Measurements from ENCODE around the gene SYVN1.
A peak's percentile ranks its signal among the peaks of the same experiment; 100 is the strongest.
"Not testable (repeated sequence)": the region's sequence is repeated elsewhere in the genome, so short reads cannot be mapped to it uniquely, and the experiment has no call there.

The SYVN1 gene

DNA sequence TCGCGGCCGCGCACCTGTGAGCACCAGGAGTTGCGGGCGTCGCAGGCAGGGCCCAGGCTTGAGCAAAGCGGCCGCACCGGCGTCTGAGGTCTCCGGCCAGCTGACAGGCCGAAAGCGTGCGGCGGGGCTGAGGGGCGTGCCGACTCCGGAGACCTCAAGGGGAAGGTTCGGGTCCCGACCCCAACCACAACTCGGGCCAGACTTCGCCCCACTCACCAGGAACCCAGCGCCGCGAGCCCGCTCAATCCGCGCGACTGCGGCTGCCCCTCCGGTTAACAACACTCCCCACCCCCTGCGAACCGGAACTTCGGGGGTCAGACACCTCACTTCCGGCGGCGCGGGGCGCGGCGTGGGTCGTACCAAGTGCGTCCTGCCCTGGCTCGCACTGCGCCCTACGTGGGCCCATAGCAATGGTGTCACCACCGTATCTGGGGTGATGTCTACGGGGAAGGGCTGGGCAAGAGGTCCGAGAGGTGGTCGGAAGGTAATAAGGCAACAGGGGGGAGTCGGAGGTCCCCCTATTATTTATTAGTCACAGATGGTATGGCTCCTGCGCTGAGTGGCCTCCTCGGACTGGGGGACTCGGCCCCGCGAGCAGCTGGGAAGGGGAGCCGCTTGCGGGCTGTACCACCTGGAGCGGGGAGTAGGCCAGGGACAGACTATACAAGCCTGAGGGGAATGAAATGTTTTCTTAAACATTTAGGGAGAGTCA, at the start of gene SYVN1:
SYVN1 (minus strand) TSS at position 280 of the 712 bp plus-strand sequence. CDS start 918 bp downstream, outside the sequence.
- peak; percentile 95 for DNase-seq

DNA sequence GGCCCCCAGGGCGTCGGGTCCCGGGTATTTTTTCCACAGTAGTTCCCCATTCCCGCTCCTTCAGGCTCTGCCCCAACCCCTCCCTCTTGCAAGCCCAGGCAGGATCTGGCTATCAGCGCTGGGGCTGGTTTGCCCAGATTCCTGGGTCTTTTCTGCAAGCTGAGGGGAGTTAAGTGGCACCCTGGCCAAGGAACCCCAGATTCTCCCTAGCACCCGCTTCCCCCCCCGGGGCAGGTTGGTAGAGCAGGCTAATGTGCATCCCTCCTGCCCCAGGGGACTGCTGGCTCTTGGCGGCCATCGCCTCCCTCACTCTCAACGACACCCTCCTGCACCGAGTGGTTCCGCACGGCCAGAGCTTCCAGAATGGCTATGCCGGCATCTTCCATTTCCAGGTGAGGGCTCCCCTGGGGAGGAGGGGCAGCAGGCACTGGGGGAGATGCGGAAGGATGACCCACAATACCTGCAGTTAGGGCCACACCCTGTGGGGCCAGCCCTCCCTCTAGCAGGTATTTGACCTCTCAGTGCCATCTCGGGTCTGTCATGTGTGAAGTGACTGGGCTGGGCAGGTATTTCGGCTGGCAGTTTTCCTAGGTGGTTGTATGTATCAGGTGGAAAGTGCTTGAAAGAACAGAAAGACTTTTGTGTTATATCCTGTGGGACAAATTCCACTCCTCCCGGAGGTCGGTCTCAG, 49.0 kb upstream of the SYVN1 start:
- no peak for DNase-seq

DNA sequence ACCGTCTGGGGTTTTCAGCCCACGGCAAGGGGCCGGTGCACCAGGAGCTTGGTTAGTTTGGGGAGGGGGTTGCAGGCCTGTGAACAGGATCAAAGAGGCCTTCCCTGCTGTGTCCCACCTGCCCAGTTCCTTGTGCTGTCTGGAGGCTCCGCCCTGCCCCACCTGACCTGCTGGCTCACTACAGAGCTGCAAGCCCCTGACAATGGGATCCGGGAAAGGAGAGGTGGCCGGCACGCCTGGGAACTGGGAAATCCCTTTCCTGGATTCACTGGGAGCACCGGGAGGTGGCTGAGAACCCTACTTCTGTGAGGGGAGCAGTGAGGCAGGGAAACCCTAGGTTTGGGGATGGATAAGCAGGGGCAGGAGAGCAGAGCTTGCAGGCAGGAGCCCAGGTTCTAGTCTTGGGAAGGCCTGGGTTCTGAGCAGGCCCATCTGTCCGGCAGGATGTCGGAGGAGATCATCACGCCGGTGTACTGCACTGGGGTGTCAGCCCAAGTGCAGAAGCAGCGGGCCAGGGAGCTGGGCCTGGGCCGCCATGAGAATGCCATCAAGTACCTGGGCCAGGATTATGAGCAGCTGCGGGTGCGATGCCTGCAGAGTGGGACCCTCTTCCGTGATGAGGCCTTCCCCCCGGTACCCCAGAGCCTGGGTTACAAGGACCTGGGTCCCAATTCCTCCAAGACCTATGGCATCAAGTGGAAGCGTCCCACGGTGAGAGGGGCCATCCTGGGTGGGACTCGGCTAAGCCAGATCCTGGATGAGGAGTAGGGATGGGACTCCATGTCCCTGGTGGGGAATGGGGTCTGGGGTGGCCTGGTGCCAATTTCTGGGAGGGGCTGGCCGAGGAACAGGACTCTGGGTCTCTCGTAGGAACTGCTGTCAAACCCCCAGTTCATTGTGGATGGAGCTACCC, 48.2 kb upstream of the SYVN1 start:
- peak; percentile 46 for DNase-seq

DNA sequence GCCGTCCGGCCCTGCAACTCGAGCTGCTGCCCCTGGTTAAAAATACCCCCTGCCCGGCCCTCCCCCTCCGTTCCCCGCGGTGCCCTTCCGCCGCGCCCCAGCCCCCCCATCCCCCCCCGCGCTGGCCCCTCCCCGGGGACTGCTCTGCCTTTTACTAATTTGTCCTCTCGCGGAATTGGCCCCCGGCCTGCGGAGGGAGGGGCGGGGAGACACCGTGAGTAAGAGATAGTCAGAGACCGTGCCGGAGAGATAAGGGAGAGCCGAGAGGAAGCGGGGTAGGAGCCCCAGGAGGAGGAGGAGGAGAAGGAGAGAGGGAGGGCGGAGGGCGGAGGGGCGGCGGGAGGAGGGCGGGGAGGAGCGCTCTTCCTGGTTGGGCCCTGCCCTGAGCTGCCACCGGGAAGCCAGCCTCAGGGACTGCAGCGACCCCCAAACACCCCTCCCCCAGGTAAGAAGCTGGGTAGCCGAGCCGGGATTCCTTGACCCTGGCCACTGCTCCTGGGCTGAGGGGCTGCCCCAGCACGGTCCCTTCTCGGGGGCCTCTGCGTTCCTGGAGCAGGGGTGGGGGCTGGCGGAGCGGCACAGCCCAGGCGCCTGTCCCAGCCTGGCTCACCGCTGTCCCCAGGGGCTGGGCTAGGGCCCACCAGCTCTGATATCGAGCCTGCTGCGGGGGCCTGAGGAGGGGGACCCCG, 47.4 kb upstream of the SYVN1 start, which contains the start of gene CAPN1:
CAPN1 (plus strand) TSS at position 360 of the 689 bp plus-strand sequence. CDS start 774 bp downstream, outside the sequence.
- peak; percentile 99 for DNase-seq

DNA sequence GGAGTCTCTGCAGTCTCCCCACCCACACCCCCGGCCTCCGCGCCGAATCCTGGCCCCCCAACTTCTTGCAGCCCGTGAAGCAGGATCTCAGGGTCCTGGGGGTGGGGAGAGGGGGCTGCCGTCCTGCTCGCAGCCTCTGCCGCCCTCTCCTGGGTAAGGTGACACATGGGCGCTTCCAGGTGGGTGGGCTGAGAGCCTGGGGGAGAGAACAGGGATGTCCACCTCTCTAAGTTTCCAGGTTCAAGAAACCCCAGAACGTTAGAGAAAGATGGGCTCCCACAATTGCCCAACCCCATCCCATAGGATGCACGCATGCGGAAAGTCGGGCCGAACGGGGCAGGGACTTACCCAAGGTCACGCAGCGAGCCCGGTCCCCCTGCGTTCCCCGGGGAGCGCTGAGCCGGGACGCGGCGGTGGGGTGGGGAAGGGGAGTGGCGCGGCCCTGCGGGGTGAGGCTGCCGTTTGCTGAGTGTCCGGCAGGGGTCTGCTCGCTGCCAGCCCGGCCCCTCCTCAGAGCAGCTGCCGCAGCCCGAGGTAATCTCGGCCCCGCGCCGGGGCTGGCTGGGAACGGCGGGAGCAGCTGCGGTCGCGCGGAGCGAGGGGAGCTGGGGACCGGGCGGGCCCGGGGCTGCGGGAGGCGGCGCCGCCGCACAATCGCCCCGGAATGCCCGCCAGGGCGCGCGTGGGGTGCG, 46.7 kb upstream of the SYVN1 start:
- peak; percentile 88 for DNase-seq

DNA sequence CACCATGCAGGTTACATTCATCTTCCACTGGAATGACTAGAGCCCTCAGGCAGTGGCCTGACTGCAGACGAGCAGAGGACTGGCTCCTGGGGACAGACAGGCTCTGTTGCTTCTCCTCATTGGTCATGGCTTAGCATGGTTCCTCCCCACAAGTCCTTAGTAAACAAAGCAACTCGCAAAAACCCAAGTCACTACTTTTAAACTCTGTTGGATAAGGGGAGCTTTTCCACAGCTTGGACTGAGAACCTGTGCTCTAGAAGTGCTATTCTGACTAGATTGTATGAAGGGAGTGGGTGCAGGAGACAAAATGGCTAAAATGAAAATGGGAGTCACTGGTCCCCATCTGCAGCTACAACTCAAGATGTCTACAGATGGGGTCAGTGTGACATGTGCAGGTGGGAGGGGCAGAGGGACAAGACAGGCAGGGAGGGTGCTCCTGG, 40.3 kb upstream of the SYVN1 start:
- not testable (repeated sequence) for DNase-seq

DNA sequence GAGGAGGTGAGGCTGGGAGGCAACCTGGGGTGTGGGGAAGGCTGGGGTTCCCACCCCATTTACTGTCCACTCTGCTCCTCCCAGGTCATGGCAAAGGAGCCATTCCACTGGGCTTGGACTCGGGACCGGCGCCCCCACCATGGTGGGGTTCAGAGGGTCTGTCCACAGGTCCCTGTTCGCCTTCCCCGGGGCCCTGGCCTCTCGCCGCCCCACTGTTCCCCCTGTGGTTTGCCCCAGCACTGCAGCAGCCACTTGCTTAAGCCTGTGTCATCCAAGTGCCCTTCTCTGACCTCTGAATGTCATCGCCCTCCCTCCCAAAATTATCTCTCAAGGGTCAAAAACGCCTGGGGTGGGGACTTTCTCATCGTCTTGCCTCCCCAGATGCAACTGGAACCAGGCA, 38.3 kb upstream of the SYVN1 start:
- no peak for DNase-seq

DNA sequence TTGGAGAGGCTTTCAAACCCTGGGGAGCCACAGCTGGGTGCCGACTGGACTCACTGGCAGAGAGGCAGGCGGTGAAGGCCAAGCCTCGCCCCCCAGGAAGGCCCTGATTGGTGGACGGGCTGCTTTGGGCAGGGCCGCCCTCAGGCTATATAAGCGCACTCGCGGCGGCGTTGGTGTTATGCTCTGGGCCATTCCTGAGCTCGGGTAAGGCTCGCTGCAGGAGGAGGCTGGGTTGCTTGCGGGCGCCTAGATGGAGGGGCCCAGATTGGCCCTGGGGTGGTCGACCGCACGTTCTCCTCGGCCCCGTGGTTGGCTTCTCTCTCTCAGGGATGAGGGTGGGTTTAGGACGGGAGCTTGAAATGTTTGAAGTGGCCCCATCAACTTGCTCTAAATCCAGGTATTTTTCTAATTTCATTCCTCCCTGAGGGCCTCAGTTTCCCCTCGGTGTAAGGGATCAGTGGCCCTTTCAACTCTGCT, 35.8 kb upstream of the SYVN1 start, which contains the start of gene SPDYC:
SPDYC (plus strand) TSS at position 176 of the 477 bp plus-strand sequence. CDS start 1,125 bp downstream, outside the sequence.
- peak; percentile 69 for DNase-seq

DNA sequence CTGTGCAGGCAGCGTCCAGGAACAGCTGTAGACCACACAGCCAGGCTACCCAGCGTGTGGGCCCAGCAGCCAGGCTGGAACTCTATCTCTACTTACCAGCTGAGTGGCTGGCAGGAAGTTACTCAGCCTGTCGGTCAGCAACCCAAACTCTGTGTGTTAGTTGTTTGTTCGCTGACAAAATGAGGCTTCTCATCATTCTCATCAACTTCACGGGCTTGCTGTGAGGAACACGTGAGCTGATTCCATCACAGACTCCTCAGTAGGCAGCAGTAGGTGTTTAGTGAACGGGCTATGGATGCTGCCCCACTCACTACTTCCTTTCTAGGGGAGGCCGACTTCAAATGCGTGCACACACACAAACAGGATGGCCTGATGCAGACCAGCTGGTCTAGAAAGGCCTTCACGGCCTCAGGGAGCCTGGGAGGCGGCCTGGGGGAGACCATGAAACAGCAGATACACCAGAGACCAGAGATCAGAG, 34.9 kb upstream of the SYVN1 start:
- DNase-seq = peak; percentile 97

DNA sequence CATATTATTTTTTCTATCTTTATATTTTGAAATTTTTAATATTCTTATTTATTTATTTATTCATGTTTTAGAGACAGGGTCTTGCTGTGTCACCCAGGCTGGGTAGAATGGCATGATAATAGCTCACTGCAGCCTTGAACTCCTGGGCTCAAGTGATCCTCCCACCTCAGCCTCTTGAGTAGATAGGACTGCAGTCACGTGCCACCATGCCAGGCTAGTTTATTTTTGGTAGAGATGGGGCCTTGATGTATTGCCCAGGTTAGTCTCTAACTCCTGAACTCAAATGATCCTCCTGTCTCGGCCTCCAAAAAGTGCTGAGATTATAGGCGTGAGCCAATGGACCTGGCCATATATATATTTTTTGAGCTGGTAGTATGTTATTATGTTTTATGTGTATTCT, 33.3 kb upstream of the SYVN1 start:
- no peak for DNase-seq

DNA sequence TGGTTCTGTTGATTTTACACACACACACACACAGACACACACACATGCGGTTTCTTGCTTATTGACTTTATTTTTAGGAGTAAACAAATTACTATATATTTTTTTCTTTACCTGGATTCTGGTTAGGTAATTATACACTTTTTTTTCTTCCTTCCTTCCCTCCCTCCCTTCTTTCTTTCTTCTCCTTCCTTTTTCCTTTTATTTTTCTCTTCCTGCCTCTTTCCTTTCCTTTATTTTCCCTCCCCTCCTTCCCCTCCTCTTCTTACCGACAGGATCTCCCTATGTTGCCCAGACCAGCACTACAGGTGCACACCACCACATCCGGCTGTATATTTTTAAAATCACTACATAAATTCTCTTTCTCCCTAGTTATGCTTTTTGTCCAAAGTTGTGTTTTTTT, 32.6 kb upstream of the SYVN1 start:
- DNase-seq = no peak

DNA sequence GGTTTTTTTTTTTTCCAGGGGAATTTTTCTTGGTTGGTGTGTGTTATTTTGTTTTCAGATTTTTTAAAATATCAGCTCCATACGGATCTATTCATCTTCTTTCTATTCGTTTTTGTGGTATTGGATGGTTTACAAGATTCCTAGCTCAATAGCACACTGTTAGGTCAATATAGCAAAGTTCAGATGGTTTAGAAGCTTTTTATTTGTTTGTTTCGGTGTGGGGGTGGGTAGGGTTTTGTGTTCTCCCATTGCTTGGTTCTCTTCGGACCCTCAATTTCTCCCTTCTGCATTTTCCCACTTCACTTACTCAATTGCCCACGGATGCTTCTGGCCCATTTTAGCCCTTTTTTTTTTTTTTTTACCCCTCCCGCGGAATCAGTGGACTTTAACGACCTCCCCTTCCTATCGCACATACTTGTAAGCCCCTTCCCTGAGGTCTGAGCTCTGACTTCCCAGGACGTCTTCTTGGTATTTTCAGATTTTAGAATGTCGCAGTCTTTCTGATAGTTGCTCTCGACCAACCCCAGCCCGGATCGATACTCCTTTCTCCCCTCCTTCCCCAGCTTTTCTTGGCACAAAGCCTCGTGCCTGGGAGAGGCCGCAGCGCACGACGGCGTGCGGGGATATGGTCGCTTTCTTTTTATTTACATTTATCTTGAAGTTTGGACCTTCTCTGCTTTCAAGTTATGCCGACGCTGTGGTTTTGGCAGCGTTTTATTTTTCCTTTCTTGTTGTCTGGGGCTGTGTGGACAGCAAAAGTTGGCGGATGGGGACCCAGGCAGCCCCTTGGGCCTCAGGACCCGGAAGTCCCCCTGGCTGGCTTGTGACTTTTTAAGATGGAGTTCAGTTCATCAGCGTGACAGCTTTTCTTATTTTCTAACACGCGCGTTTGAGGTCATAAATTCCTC, 31.3 kb upstream of the SYVN1 start:
- DNase-seq = no peak

DNA sequence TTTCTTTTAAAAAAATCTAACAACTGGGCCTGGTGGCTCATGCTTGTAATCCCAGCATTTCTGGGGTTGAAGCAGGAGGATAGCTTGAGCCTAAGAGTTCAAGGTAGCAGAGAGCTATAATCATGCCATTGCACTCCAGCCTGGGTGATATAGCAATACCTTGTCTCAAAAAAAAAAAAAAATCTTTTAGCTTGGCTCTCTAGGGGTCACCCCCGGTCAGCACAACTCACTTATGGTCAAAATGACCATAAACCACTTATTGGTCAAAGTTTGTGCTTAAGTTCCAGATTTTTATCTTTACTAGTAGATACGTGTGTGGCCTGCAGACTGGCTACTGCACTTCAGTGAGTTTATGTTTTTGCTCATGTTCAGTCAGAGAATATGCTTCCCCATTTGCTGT, 29.4 kb upstream of the SYVN1 start:
- no peak for DNase-seq

DNA sequence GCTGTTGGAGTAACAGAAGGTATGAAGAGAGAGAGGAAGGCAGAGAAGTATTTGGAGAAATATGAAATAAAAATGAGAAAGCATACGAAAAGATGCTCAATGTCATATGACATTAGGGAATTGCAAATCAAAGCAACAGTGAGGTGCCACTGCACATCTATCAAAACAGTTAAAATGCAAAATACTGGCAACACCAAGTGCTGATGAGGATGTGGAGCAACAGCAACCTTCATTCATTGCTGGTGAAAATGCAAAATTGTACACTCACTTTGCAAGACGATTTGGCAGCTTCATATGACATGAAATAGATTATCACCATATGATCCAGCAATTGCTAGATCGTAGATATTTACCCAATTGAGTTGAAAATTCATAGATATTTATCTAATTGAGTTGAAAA, 26.3 kb upstream of the SYVN1 start:
- no peak for DNase-seq

DNA sequence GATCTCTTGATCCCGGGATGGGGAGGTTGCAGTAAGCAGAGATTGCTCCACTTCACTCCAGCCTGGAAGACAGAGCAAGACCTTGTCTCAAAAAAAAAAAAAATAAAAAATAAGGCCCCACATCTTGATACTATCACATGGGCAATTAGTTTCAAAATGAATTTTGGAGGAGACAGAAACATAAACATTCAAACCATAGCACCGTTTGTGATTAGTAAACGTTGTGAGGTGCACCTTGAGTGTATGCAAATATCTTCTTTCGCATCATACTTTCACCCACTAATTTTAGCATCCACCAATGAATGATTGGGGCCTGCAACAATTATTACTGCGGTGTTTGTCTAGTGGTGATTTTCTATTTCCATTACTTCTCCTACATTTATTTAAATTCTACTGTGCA, 24.7 kb upstream of the SYVN1 start:
- no peak for DNase-seq

DNA sequence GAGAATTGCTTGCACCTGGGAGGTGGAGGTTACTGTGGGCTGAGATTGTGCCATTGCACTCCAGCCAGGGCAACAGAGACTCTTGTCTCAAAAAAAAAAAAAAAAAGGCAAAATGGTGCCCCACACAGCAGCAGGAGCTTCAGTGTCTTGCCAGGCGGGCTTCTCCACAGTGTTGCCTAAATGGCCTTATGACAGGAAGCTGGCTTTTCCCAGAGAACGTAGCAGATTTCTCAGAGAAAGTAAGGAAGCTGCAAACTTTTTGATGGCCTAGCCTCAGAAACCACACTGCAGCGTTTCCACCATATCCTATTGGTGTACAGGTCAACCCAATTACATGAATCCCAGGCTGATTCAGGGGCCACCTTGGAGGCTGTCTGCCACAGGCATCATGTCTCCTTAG, 23.0 kb upstream of the SYVN1 start:
- DNase-seq = no peak

DNA sequence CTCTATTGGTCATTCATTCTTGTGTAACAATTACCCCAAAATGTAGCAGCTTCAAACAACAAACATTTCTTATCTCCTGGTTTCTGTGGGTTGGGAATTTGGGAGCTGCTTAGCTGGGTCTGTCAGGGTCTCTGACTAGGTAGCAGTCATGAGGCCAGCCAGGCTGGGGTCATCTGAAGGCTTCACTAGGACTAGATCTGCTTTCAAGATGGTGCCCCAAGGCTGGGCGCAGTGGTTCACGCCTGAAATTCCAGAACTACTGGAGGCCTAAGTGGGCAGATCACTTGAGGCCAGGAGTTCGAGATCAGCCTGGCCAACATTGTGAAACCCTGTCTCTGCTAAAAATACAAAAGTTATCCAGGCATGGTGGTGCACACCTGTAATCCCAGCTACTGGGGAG, 22.6 kb upstream of the SYVN1 start:
- DNase-seq = no peak

DNA sequence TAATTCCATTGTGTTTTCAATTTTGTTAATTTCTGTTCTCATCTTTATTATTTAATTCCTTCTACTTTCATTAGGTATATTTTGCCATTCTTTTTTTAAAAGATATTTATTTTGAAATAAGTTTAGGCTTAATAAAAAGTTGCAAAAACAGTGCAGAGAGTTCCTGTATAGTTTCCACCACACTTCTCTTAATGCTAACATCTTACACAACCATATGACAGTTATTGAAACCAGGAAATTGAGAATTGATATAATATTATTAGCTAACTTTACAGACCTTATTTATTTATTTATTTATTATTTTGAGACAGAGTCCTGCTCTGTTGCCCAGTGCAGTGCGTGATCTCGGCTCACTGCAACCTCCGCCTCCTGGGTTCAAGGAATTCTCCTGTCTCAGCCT, 21.9 kb upstream of the SYVN1 start:
- no peak for DNase-seq

DNA sequence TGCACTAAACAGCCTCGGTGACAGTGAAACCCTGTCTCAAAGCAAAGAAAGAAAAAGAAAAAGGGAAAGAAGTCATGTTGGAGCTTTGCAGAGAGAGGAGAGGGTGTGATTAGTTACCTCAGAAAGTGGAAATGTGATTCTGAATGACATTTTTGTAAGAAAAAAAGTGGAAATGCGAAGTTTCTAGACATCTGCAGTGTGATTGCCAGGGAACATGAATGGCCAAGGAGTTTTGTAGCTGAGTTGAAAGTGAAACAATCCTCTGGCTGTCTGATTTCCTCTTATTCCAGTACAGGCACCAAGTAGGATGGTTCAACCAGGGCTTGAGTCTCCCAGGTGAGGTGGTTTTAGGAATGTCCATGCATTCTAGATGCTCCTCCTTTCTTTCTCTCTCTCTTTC, 17.8 kb upstream of the SYVN1 start:
- peak; percentile 19 for DNase-seq

DNA sequence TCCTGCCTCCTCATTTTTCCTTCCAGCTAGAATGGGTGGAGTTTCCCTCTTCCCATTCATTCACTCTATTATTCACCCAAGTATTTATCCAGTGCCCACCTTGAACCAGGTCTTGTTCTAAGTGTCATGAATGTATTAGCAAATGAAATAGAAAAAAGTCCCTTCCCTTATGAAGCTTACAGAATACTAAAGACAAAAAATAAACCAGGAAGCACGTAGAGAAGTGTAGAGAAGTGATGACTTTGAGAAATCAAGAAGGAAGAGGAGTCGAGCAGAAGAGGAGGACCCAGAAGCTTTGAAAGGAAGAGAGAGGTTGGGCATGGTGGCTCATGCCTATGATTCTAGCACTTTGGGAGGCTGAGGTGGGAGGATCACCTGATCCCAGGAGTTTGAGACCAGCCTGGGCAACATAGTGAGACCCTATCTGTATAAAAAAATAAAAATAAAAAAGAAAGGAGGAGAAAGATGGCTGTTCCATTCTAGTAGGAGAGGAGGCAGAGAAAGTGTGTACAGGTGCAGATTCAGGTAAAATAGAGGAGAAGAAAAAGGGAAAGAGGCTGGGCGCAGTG, 17.1 kb upstream of the SYVN1 start:
- peak; percentile 38 for DNase-seq

Measured in hematopoietic multipotent progenitor cell treated with erythropoietin and hydrocortisone succinate and interleukin-3 and kit ligand, for 4 days (in vitro differentiated cells).